B cell (primary cell): ENCODE measurements around the gene CDT1. TPM values are rescaled to one million over a fixed set of nuclear protein-coding genes. Genes with fewer than 3 reads are reported as not detected.

Source experiments
- ATAC-seq: fragments of 200-7000 bp; cut with Tn5 transposase; one replicate; pipeline ENCODE4 v1.10.0; 2021; ENCODE audit warnings: low read depth, mild to moderate bottlenecking, moderate number of reproducible peaks, moderate library complexity
- CTCF ChIA-PET: fragments of 350-600 bp; sonication (Branson Sonifier 250); formaldehyde crosslinking; loops from one replicate; lab custom pipeline; 2021; ENCODE audit warnings: antibody characterized with exemption, inconsistent platforms; lab: Charles Lee
- POLR2A ChIA-PET: fragments of 350-600 bp; sonication (Branson Sonifier 250); formaldehyde crosslinking; loops from one replicate; lab custom pipeline; 2021; ENCODE audit warnings: antibody characterized with exemption; lab: Charles Lee
- DNase-seq: peaks from one replicate; pipeline ENCODE4 v3.0.0; 2013
- H2AFZ ChIP-seq: 2 replicates; pipeline ENCODE4 v1.6.1; 2012; ENCODE audit warnings: mild to moderate bottlenecking, low read depth, low read length; ENCODE audit not compliant: insufficient read depth, poor library complexity, severe bottlenecking
- H3K27ac ChIP-seq, 2 donors: 1 replicate in 1 of 2; 2 replicates in 1 of 2; pipeline ENCODE4 v1.5.1; 2012 to 2013; ENCODE audit warnings: low read length in 2 of 2, mild to moderate bottlenecking in 2 of 2, moderate library complexity in 1 of 2
- H3K27me3 ChIP-seq, 4 experiments: fragments of 200-600 bp in 1 of 4; sonication (generic) in 1 of 4; replicated peaks in 1 of 4; 1 replicate in 2 of 4; 2 replicates in 2 of 4; pipeline versions ENCODE4 v1.6.1 to v1.7.0; 2013 to 2016; ENCODE audit warnings: low read length in 3 of 4, mild to moderate bottlenecking in 2 of 4, mixed read lengths in 1 of 4, moderate library complexity in 1 of 4; ENCODE audit not compliant: insufficient read depth in 4 of 4, control insufficient read depth in 3 of 4; ENCODE audit errors: control extremely low read depth in 1 of 4
- H3K36me3 ChIP-seq, 2 experiments: replicated peaks in 1 of 2; 1 replicate in 1 of 2; 2 replicates in 1 of 2; pipeline versions ENCODE4 v1.6.1 to v1.7.1; 2013; ENCODE audit warnings: low read length in 1 of 2; ENCODE audit not compliant: insufficient read depth in 2 of 2, control insufficient read depth in 1 of 2; ENCODE audit errors: control extremely low read depth in 1 of 2, extremely low read depth in 1 of 2
- H3K4me1 ChIP-seq, 2 donors: fragments of 200-600 bp in 1 of 2; sonication (generic) in 1 of 2; 1 replicate in 1 of 2; 2 replicates in 1 of 2; pipeline versions ENCODE4 v1.5.1 to v1.6.1; 2013 to 2017; ENCODE audit warnings: low read length in 2 of 2; ENCODE audit not compliant: control insufficient read depth in 2 of 2, insufficient read depth in 2 of 2
- H3K4me2 ChIP-seq: replicated peaks from 2 replicates; pipeline ENCODE3; 2012; ENCODE audit warnings: mild to moderate bottlenecking, low read depth, low read length; ENCODE audit not compliant: poor library complexity, severe bottlenecking
- H3K4me3 ChIP-seq, 5 experiments: fragments of 200-600 bp in 1 of 5; sonication (generic) in 1 of 5; 1 replicate in 3 of 5; 2 replicates in 2 of 5; pipeline versions ENCODE4 v1.5.1 to v1.7.0; 2011 to 2016; ENCODE audit warnings: low read length in 4 of 5, mild to moderate bottlenecking in 4 of 5, low read depth in 2 of 5, control low read depth in 1 of 5, moderate library complexity in 1 of 5; ENCODE audit not compliant: insufficient read depth in 1 of 5; ENCODE audit errors: control extremely low read depth in 1 of 5, extremely low read depth in 1 of 5
- H3K79me2 ChIP-seq: fragments of 200-600 bp; sonication (generic); one replicate; pipeline ENCODE4 v1.6.0; 2016; ENCODE audit warnings: low read length; ENCODE audit not compliant: control insufficient read depth, insufficient read depth
- H3K9ac ChIP-seq: fragments of 200-600 bp; sonication (generic); 2 replicates; pipeline ENCODE4 v1.6.1; 2017; ENCODE audit warnings: mild to moderate bottlenecking, low read length, moderate library complexity
- H3K9me3 ChIP-seq, 3 donors: one replicate each; pipeline versions ENCODE4 v1.6.1 to v1.7.1; 2013; ENCODE audit warnings: low read length in 2 of 3; ENCODE audit not compliant: control insufficient read depth in 2 of 3, insufficient read depth in 1 of 3; ENCODE audit errors: control extremely low read depth in 1 of 3
- H4K20me1 ChIP-seq: 2 replicates; pipeline ENCODE4 v1.6.0; 2012; ENCODE audit warnings: mild to moderate bottlenecking, low read length; ENCODE audit not compliant: insufficient read depth, control insufficient read depth, poor library complexity, severe bottlenecking
- H3K27ac Mint-ChIP-seq: one replicate; pipeline ENCODE4 v1.8.0; 2021; ENCODE audit warnings: mixed read lengths
- H3K27me3 Mint-ChIP-seq: one replicate; pipeline ENCODE4 v1.8.0; 2021; ENCODE audit warnings: mixed read lengths
- H3K4me1 Mint-ChIP-seq: one replicate; pipeline ENCODE4 v1.8.0; 2021; ENCODE audit warnings: mixed read lengths
- H3K4me3 Mint-ChIP-seq: one replicate; pipeline ENCODE4 v1.8.0; 2021; ENCODE audit warnings: mixed read lengths
- H3K9me3 Mint-ChIP-seq: one replicate; pipeline ENCODE4 v1.8.0; 2022; ENCODE audit warnings: mixed read lengths; ENCODE audit not compliant: insufficient read depth
- CTCF ChIP-seq: fragments of 200-600 bp; IDR thresholded peaks from one replicate; pipeline ENCODE4 v1.8.0; 2022; ENCODE audit warnings: antibody characterized with exemption, mild to moderate bottlenecking
- EZH2 ChIP-seq: IDR thresholded peaks from 2 replicates; pipeline ENCODE4 v1.6.1; 2012; ENCODE audit warnings: borderline replicate concordance, low read depth, mild to moderate bottlenecking, moderate library complexity, low read length; ENCODE audit not compliant: insufficient read depth, poor library complexity, severe bottlenecking
- WGBS: methylation state at CpG from one replicate; pipeline ENCODE4 v1.1.5; 2013; ENCODE audit warnings: missing lambda C conversion rate; ENCODE audit not compliant: insufficient coverage; 5-methylcytosine and 5-hydroxymethylcytosine counted together
- intact Hi-C: fragments of 100-400 bp; cut with micrococcal nuclease; formaldehyde crosslinking; loops from one replicate; pipeline ENCODE4 v1.10.0; 2022
- polyA plus RNA-seq: library from polyadenylated mRNA; depleted of rRNA; stranded (reverse); fragments of >200 nt; gene quantifications from 2 replicates; pipeline ENCODE4 v1.2.3, GENCODE V29; 2012
- total RNA-seq, 2 donors: library from RNA; stranded (reverse); fragments of 120-200 nt in 1 of 2; gene quantifications; 1 replicate in 1 of 2; 2 replicates in 1 of 2; pipeline versions ENCODE4 v1.2.3 to v1.2.4, GENCODE V29; 2013 to 2022

CDT1 gene
- total and polyA plus RNA-seq, 2 donors (not counting 1 experiment from before 2014, with no cell fraction given): 0.27 to 0.36 TPM

DNA sequence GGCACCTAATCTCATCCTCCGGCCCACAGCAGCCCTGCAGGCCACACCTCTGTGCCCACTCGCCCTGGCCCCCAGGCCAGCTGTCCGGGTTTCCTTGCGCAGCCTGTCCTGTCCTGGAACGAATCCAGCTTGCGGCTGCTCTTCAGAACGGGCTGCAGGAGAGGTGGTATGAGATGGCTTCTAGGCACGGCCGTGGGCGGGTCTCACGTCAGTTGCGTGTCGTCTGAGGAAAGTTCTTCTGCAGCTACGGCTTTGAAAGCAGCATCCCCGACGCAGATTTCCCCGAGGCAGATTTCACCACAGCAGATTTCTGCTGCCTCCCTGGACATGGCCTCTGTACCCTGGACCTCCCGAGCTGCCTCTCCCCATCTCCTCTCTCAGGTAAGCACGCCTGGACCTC, 35.0 kb downstream of the CDT1 start:
- POLR2A ChIA-PET: no interaction called here
- ATAC-seq (no peak), DNase-seq (no peak)
- H3K4me3 ChIP-seq: no peak overlapping the region
- no peak overlapping the region for H3K27ac ChIP-seq
- H3K27me3 ChIP-seq: no peaks in the 10 kb centered on the region
- H4K20me1 ChIP-seq: peaks cover 7% of the 10 kb centered on the region
- no peak overlapping the region for H3K4me2 ChIP-seq
- peaks cover 12% of the 10 kb centered on the region for H3K79me2 ChIP-seq
- H3K27ac Mint-ChIP-seq: no peak overlapping the region
- 96% methylated on average over 18 of the region's 19 CpGs for WGBS
- H3K27me3 Mint-ChIP-seq: no peaks in the 10 kb centered on the region
- no peaks in the 10 kb centered on the region for H3K9me3 Mint-ChIP-seq
- CTCF ChIA-PET: interaction anchor here (1.1 to 1.2 kb wide), 2 partner anchors 19 to 101 kb away, joined by 3 read pairs; no protein-coding TSS in a partner anchor
- no peaks in the 10 kb centered on the region for H3K4me1 ChIP-seq
- peaks cover 1% of the 10 kb centered on the region for H3K4me1 Mint-ChIP-seq
- intact Hi-C loops: no loop called here
- H3K36me3 ChIP-seq: peaks cover 0 to 14% of the 10 kb centered on the region in 2 experiments
- no peak overlapping the region for H3K4me3 Mint-ChIP-seq
- TF ChIP-seq CTCF: no peak
- TF ChIP-seq EZH2: no peak
- H2AFZ ChIP-seq: no peak overlapping the region
- no peaks in the 10 kb centered on the region for H3K9me3 ChIP-seq
- H3K9ac ChIP-seq: no peak overlapping the region

- Histone ChIP-seq H3K9me3 (no peaks in the 10 kb centered on the region), H3K36me3 (peaks cover 0 to 14% of the 10 kb centered on the region in 2 experiments), H3K4me3 (no peak overlapping the region), H3K27ac (no peak overlapping the region), H4K20me1 (peaks cover 12% of the 10 kb centered on the region), H2AFZ (no peak overlapping the region), H3K27me3 (no peaks in the 10 kb centered on the region), H3K9ac (no peak overlapping the region), H3K4me1 (no peaks in the 10 kb centered on the region), H3K4me2 (no peak overlapping the region), H3K79me2 (peaks cover 14% of the 10 kb centered on the region)
- H3K9me3 Mint-ChIP-seq: no peaks in the 10 kb centered on the region
- intact Hi-C loops: no loop called here
- WGBS: 87% methylated on average over 39 of the region's 39 CpGs
- H3K4me3 Mint-ChIP-seq: no peak overlapping the region
- POLR2A ChIA-PET: no interaction called here
- no peaks in the 10 kb centered on the region for H3K4me1 Mint-ChIP-seq
- no peak for TF ChIP-seq CTCF
- TF ChIP-seq EZH2: no peak
- ATAC-seq (no peak), DNase-seq (no peak)
- no peaks in the 10 kb centered on the region for H3K27me3 Mint-ChIP-seq
- CTCF ChIA-PET: interaction anchor here (1.1 to 1.2 kb wide), 2 partner anchors 19 to 101 kb away, joined by 3 read pairs; no protein-coding TSS in a partner anchor
- H3K27ac Mint-ChIP-seq: no peak overlapping the region
Measured at GRCh38 chr16:88839026-88839529, 35.5 kb downstream of the CDT1 start.
